Endothelial cell of umbilical vein (primary cell): ENCODE measurements around the gene MBOAT2. TPM values are rescaled to one million over a fixed set of nuclear protein-coding genes. Genes with fewer than 3 reads are reported as not detected.

Source experiments
- BruUV-seq: library from RNA; stranded (reverse); fragments of 400-500 nt; replicated peaks from 2 replicates; lab custom pipeline; 2021; lab: Mats Ljungman, UMichigan
- CTCF ChIA-PET: fragments of 300-600, 350-600 bp; sonication (Branson Sonifier 250); formaldehyde crosslinking; loops from one replicate; lab custom pipeline; 2021; ENCODE audit warnings: antibody characterized with exemption, inconsistent platforms; lab: Charles Lee
- POLR2A ChIA-PET: fragments of 300-600, 350-600 bp; sonication (Branson Sonifier 250); formaldehyde crosslinking; loops from one replicate; lab custom pipeline; 2021; ENCODE audit warnings: antibody characterized with exemption, inconsistent platforms; lab: Charles Lee
- DNase-seq: peaks from one replicate; pipeline ENCODE4 v3.0.0-alpha.2; 2011; ENCODE audit warnings: low read depth, low spot score
- FAIRE-seq: peaks from 2 replicates; lab custom pipeline; 2011; peaks lifted over from hg19 to GRCh38; lab: Jason Lieb, UNC
- H2AFZ ChIP-seq: 2 replicates; pipeline ENCODE4 v1.6.0; 2012; ENCODE audit warnings: low read depth, low read length, control low read depth, inconsistent platforms
- H3K27ac ChIP-seq: 2 replicates; pipeline ENCODE4 v1.5.1; 2011; ENCODE audit warnings: low read depth, mild to moderate bottlenecking, control low read depth, low read length, moderate library complexity; ENCODE audit not compliant: insufficient read depth
- H3K27me3 ChIP-seq, 2 experiments: 2 replicates each; pipeline versions ENCODE4 v1.6.0 to v1.6.1; 2011; ENCODE audit warnings: low read length in 2 of 2, mixed read lengths in 1 of 2; ENCODE audit not compliant: control insufficient read depth in 2 of 2, insufficient read depth in 2 of 2
- H3K36me3 ChIP-seq, 2 experiments: 2 replicates in 1 of 2; 3 replicates in 1 of 2; pipeline ENCODE4 v1.5.1; 2011; ENCODE audit warnings: low read length in 2 of 2, mild to moderate bottlenecking in 1 of 2, moderate library complexity in 1 of 2; ENCODE audit not compliant: control insufficient read depth in 2 of 2, insufficient read depth in 2 of 2; ENCODE audit errors: extremely low read depth in 1 of 2
- H3K4me1 ChIP-seq: 3 replicates; pipeline ENCODE4 v1.5.1; 2011; ENCODE audit warnings: mild to moderate bottlenecking, low read length; ENCODE audit not compliant: control insufficient read depth, insufficient read depth; ENCODE audit errors: extremely low read depth
- H3K4me2 ChIP-seq: 2 replicates; pipeline ENCODE4 v1.6.1; 2011; ENCODE audit warnings: low read length, control low read depth, mixed read lengths; ENCODE audit not compliant: insufficient read depth
- H3K4me3 ChIP-seq, 3 experiments: fragments of 200-600 bp in 1 of 3; sonication (generic), shearing (Covaris generic) in 1 of 3; replicated peaks in 1 of 3; 2 replicates each; pipeline ENCODE4 v1.5.1; 2011 to 2016; ENCODE audit warnings: control low read depth in 3 of 3, low read length in 3 of 3, mild to moderate bottlenecking in 2 of 3, inconsistent platforms in 1 of 3, low read depth in 1 of 3, moderate library complexity in 1 of 3; ENCODE audit not compliant: insufficient read depth in 1 of 3
- H3K79me2 ChIP-seq: 2 replicates; pipeline ENCODE4 v1.6.0; 2012; ENCODE audit warnings: low read length, inconsistent platforms; ENCODE audit not compliant: control insufficient read depth, insufficient read depth
- H3K9ac ChIP-seq: replicated peaks from 2 replicates; pipeline ENCODE3; 2011; ENCODE audit warnings: low read length, control low read depth; ENCODE audit not compliant: insufficient read depth; ENCODE audit errors: extremely low read depth
- H3K9me1 ChIP-seq: replicated peaks from 3 replicates; pipeline ENCODE4 v1.6.0; 2011; ENCODE audit warnings: mild to moderate bottlenecking, low read length; ENCODE audit not compliant: control insufficient read depth, insufficient read depth; ENCODE audit errors: extremely low read depth
- H3K9me3 ChIP-seq: replicated peaks from 2 replicates; pipeline ENCODE4 v1.5.1; 2012; ENCODE audit warnings: low read length, inconsistent platforms; ENCODE audit not compliant: control insufficient read depth, insufficient read depth
- H4K20me1 ChIP-seq: replicated peaks from 2 replicates; pipeline ENCODE3; 2011; ENCODE audit warnings: mild to moderate bottlenecking, low read length; ENCODE audit not compliant: control insufficient read depth, insufficient read depth; ENCODE audit errors: extremely low read depth
- EZH2 ChIP-seq: IDR thresholded peaks from 2 replicates; pipeline ENCODE4 v1.6.1; 2012; ENCODE audit warnings: borderline replicate concordance, low read depth, mild to moderate bottlenecking, moderate library complexity, low read length, inconsistent platforms; ENCODE audit not compliant: severe bottlenecking
- FOS ChIP-seq: IDR thresholded peaks from 2 replicates; pipeline ENCODE4 v1.6.1; 2011; ENCODE audit warnings: mild to moderate bottlenecking, low read length, moderate library complexity, borderline replicate concordance; ENCODE audit not compliant: insufficient read depth
- GATA2 ChIP-seq: IDR thresholded peaks from 2 replicates; pipeline ENCODE4 v1.7.0; 2011; ENCODE audit warnings: low read depth, mild to moderate bottlenecking, moderate library complexity, mixed read lengths, low read length; ENCODE audit not compliant: insufficient read length, insufficient read depth
- JUN ChIP-seq: IDR thresholded peaks from 2 replicates; pipeline ENCODE4 v1.6.1; 2011; ENCODE audit warnings: borderline replicate concordance, low read depth; ENCODE audit not compliant: insufficient read length, insufficient read depth
- MYC ChIP-seq: IDR thresholded peaks from one replicate; pipeline ENCODE4 v1.6.1; 2011; ENCODE audit warnings: mild to moderate bottlenecking, low read depth, low read length
- POLR2A ChIP-seq: IDR thresholded peaks from 2 replicates; pipeline ENCODE4 v1.6.1; 2012; ENCODE audit warnings: low read depth, mild to moderate bottlenecking, control low read depth, low read length
- POLR2AphosphoS5 ChIP-seq: IDR thresholded peaks from 2 replicates; pipeline ENCODE4 v1.6.1; 2012; ENCODE audit warnings: low read depth, mild to moderate bottlenecking, control low read depth, low read length, moderate library complexity; ENCODE audit not compliant: insufficient read depth
- dilution Hi-C: fragments of 300-500 bp; cut with MboI; formaldehyde crosslinking; loops from one replicate; pipeline ENCODE4 v1.15.0; 2019; ENCODE audit warnings: low sequenced_read_pairs; ENCODE audit not compliant: extremely low pct_ligation_motif_present
- intact Hi-C: fragments of 100-400 bp; cut with micrococcal nuclease; formaldehyde crosslinking; loops from one replicate; pipeline ENCODE4 v1.10.0; 2022
- polyA plus RNA-seq, 4 experiments: library from polyadenylated mRNA; depleted of rRNA in 3 of 4; stranded (reverse) in 3 of 4; unstranded in 1 of 4; fragments of >200 nt; gene quantifications; 2 replicates each; pipeline versions ENCODE4 v1.2.1 to v1.2.3, GENCODE V29; 2011 to 2012; ENCODE audit warnings: missing spikeins in 1 of 4
- total RNA-seq: library from RNA; stranded (reverse); gene quantifications from 2 replicates; pipeline ENCODE4 v1.2.3, GENCODE V29; 2021
- TF ChIP-seq, protein P1 (sequence below): IDR thresholded peaks from 2 replicates; pipeline ENCODE4 v1.6.1; 2011; ENCODE audit not compliant: insufficient read depth, insufficient read length
- TF ChIP-seq, protein P2 (sequence below), 2 donors: IDR thresholded peaks; 1 replicate in 1 of 2; 2 replicates in 1 of 2; pipeline ENCODE4 v1.5.1; 2011; ENCODE audit warnings: low read length in 2 of 2, mild to moderate bottlenecking in 2 of 2, moderate library complexity in 2 of 2, control low read depth in 1 of 2, inconsistent platforms in 1 of 2, low read depth in 1 of 2; ENCODE audit not compliant: insufficient read depth in 1 of 2; ENCODE audit errors: extremely low read depth in 1 of 2

The MBOAT2 gene
- total and polyA plus RNA-seq, 2 donors (not counting 3 experiments of a cell fraction or from before 2014, with no cell fraction given), result 10.9 to 22.1 TPM

DNA sequence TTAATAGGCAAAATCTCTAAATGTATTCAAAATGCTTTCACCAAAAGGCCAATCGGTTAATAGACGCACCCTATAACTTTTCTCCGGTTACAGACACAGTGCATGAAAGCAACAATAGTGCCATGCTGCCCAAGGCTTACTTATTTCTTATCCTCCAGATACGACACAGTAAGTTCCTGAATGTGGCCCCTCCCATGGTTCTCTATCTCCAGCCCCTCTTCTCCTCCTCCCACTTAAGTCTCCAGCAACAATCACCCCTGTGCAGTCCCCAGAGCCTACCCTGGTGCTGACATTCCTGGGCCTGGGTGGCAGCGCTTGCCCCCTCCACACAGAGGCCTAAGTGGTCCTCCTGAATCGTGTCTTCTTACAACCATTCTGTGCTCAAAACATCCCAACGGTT lies 169.6 kb downstream of the MBOAT2 start:
- ChIA-PET POLR2A (interaction anchor here (0.6 kb wide), 1 partner anchor 53 kb away, joined by 4 read pairs; no protein-coding TSS in a partner anchor), CTCF (interaction anchor here (1.5 kb wide), 1 partner anchor 10 kb away, joined by 7 read pairs; no protein-coding TSS in a partner anchor)
- no peak for FAIRE-seq
- BruUV-seq, result no TSS peak
- H3K9me1 ChIP-seq, result no peaks in the 10 kb centered on the region
- no peaks in the 10 kb centered on the region for H3K9me3 ChIP-seq
- no peak overlapping the region for H3K4me2 ChIP-seq
- H3K36me3 ChIP-seq, result no peaks in the 10 kb centered on the region
- no peak overlapping the region for H3K9ac ChIP-seq
- peaks cover 64% of the 10 kb centered on the region for H3K79me2 ChIP-seq
- intact Hi-C loops, result no loop called here
- no peaks in the 10 kb centered on the region for H3K27me3 ChIP-seq
- peaks cover 9% of the 10 kb centered on the region for H3K4me1 ChIP-seq
- no peak overlapping the region for H2AFZ ChIP-seq
- no peak for DNase-seq
- peaks cover 3% of the 10 kb centered on the region for H4K20me1 ChIP-seq
- H3K27ac ChIP-seq, result no peak overlapping the region
- dilution Hi-C loops, result no loop called here
- H3K4me3 ChIP-seq, result no peak overlapping the region
- TF ChIP-seq, protein P1, sequence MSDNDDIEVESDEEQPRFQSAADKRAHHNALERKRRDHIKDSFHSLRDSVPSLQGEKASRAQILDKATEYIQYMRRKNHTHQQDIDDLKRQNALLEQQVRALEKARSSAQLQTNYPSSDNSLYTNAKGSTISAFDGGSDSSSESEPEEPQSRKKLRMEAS, result no peak
- no peak for TF ChIP-seq JUN
- no peak for TF ChIP-seq GATA2
- no peak for TF ChIP-seq MYC
- no peak for TF ChIP-seq POLR2AphosphoS5
- no peak for TF ChIP-seq POLR2A
- no peak for TF ChIP-seq FOS
- TF ChIP-seq, protein P2, sequence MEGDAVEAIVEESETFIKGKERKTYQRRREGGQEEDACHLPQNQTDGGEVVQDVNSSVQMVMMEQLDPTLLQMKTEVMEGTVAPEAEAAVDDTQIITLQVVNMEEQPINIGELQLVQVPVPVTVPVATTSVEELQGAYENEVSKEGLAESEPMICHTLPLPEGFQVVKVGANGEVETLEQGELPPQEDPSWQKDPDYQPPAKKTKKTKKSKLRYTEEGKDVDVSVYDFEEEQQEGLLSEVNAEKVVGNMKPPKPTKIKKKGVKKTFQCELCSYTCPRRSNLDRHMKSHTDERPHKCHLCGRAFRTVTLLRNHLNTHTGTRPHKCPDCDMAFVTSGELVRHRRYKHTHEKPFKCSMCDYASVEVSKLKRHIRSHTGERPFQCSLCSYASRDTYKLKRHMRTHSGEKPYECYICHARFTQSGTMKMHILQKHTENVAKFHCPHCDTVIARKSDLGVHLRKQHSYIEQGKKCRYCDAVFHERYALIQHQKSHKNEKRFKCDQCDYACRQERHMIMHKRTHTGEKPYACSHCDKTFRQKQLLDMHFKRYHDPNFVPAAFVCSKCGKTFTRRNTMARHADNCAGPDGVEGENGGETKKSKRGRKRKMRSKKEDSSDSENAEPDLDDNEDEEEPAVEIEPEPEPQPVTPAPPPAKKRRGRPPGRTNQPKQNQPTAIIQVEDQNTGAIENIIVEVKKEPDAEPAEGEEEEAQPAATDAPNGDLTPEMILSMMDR (IDR thresholded peaks at IDR 0.05; ENCODE audit: extremely low read depth in 1 of 2, insufficient read depth in 1 of 2, low read depth in 1 of 2, low read length in 2 of 2), result no peak
- no peak for TF ChIP-seq EZH2
